MM.1S (cell line): ENCODE data around the gene TMEM163.

Source experiments
- DNase-seq: peaks from one replicate; pipeline ENCODE4 v3.0.0-alpha.2; 2015
- H2AFZ ChIP-seq: fragments of 300-600 bp; sonication (generic); 2 replicates; pipeline ENCODE4 v1.6.0; 2016; ENCODE audit warnings: antibody characterized with exemption, low read length
- H3F3A ChIP-seq: fragments of 300-600 bp; sonication (generic); 2 replicates; pipeline ENCODE4 v1.6.1; 2016; ENCODE audit warnings: mild to moderate bottlenecking, antibody characterized with exemption, low read length, moderate library complexity, mixed read lengths; ENCODE audit not compliant: insufficient read depth
- H3K27ac ChIP-seq: fragments of 300-600 bp; sonication (generic); 2 replicates; pipeline ENCODE4 v1.5.1; 2016; ENCODE audit warnings: mild to moderate bottlenecking, low read length
- H3K27me3 ChIP-seq: fragments of 300-600 bp; sonication (generic); replicated peaks from 2 replicates; pipeline ENCODE4 v1.6.0; 2016; ENCODE audit warnings: low read length; ENCODE audit not compliant: insufficient read depth
- H3K36me3 ChIP-seq: fragments of 300-600 bp; sonication (generic); replicated peaks from 2 replicates; pipeline ENCODE4 v1.6.1; 2016; ENCODE audit warnings: mild to moderate bottlenecking, low read length, mixed read lengths; ENCODE audit not compliant: insufficient read depth
- H3K4me1 ChIP-seq: fragments of 300-600 bp; sonication (generic); 2 replicates; pipeline ENCODE4 v1.6.1; 2016; ENCODE audit warnings: low read length, mixed read lengths
- H3K4me2 ChIP-seq: fragments of 300-600 bp; sonication (generic); 2 replicates; pipeline ENCODE4 v1.6.0; 2016; ENCODE audit warnings: low read depth, low read length
- H3K4me3 ChIP-seq: fragments of 300-600 bp; sonication (generic); 2 replicates; pipeline ENCODE4 v1.5.1; 2016; ENCODE audit warnings: low read length, mixed read lengths
- H3K79me2 ChIP-seq: fragments of 300-600 bp; sonication (generic); 2 replicates; pipeline ENCODE4 v1.6.1; 2016; ENCODE audit warnings: mixed run types, low read length, mixed read lengths
- H3K9ac ChIP-seq: fragments of 300-600 bp; sonication (generic); 2 replicates; pipeline ENCODE4 v1.6.1; 2016; ENCODE audit warnings: low read length, mixed read lengths
- H3K9me2 ChIP-seq: fragments of 300-600 bp; sonication (generic); replicated peaks from 2 replicates; pipeline ENCODE4 v1.6.1; 2016; ENCODE audit warnings: mild to moderate bottlenecking, low read length, mixed read lengths; ENCODE audit not compliant: insufficient read depth
- H3K9me3 ChIP-seq: fragments of 300-600 bp; sonication (generic); replicated peaks from 2 replicates; pipeline ENCODE4 v1.6.1; 2016; ENCODE audit warnings: mild to moderate bottlenecking, low read length, mixed read lengths; ENCODE audit not compliant: insufficient read depth
- H4K20me1 ChIP-seq: fragments of 300-600 bp; sonication (generic); 2 replicates; pipeline ENCODE4 v1.6.1; 2016; ENCODE audit warnings: mild to moderate bottlenecking, low read length, moderate library complexity, mixed read lengths; ENCODE audit not compliant: insufficient read depth
- CTCF ChIP-seq: fragments of 300-600 bp; sonication (generic); IDR thresholded peaks from 2 replicates; pipeline ENCODE4 v1.5.1; 2016; ENCODE audit warnings: antibody characterized with exemption, low read length, mixed read lengths
- EZH2 ChIP-seq: fragments of 300-600 bp; sonication (generic); optimal IDR thresholded peaks from 2 replicates; pipeline ENCODE3; 2017; ENCODE audit warnings: low read depth, mild to moderate bottlenecking, antibody characterized with exemption, low read length, mixed read lengths
- EZH2phosphoT487 ChIP-seq: fragments of 300-600 bp; sonication (generic); IDR thresholded peaks from 2 replicates; pipeline ENCODE4 v1.6.1; 2018; ENCODE audit warnings: antibody characterized with exemption, low read length

The TMEM163 gene

DNA sequence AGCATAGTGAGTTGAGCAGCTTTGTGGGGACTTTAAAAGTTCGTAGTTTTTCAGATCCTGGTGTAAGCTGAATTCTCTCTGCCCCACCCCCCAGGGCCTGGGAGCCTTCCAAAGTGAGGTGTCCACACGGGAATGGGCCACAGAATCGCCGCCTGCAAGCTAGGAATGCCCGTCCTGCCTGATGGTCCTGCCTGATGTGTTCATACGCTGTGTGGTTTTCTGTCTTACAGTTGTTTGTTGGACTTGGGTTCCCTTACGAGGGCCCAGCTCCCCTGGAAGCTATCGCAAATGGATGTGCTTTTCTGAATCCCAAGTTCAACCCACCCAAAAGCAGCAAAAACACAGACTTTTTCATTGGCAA lies 306.2 kb downstream of the TMEM163 start:
- H3K79me2 ChIP-seq: peaks cover 65% of the 10 kb centered on the region
- H3K9me2 ChIP-seq: no peaks in the 10 kb centered on the region
- no peaks in the 10 kb centered on the region; the same call in 1 of the 2 replicates for H3K36me3 ChIP-seq
- peak overlapping the region; percentile 61; the same call in 1 of the 2 replicates for H3K9ac ChIP-seq
- no peaks in the 10 kb centered on the region for H3K9me3 ChIP-seq
- H3K4me1 ChIP-seq: peaks cover 49% of the 10 kb centered on the region
- H4K20me1 ChIP-seq: no peaks in the 10 kb centered on the region
- no peak for DNase-seq
- H2AFZ ChIP-seq: no peak overlapping the region
- H3K27me3 ChIP-seq: no peaks in the 10 kb centered on the region
- no peak for TF ChIP-seq EZH2phosphoT487
- TF ChIP-seq EZH2: no peak
- no peak for TF ChIP-seq CTCF
- H3K4me3 ChIP-seq: no peak overlapping the region
- peak overlapping the region; percentile 76 for H3K4me2 ChIP-seq
- peak overlapping the region; percentile 94; the same call in 1 of the 2 replicates for H3K27ac ChIP-seq
- H3F3A ChIP-seq: peaks cover 47% of the 10 kb centered on the region

- TF ChIP-seq EZH2phosphoT487 (no peak), CTCF (peak; percentile 91)
- H3K4me3 ChIP-seq: peak overlapping the region; percentile 22; the same call in 1 of the 2 replicates
- H3K27me3 ChIP-seq: no peaks in the 10 kb centered on the region
- H2AFZ ChIP-seq: no peak overlapping the region
- H3K36me3 ChIP-seq: no peaks in the 10 kb centered on the region; the same call in 1 of the 2 replicates
- no peaks in the 10 kb centered on the region for H3K9me3 ChIP-seq
- no peaks in the 10 kb centered on the region for H4K20me1 ChIP-seq
- H3K27ac ChIP-seq: peak overlapping the region; percentile 94
- peaks cover 55% of the 10 kb centered on the region for H3K4me1 ChIP-seq
- peak overlapping the region; percentile 61 for H3K9ac ChIP-seq
- no peaks in the 10 kb centered on the region for H3K9me2 ChIP-seq
- DNase-seq: peak; percentile 90
- H3F3A ChIP-seq: peaks cover 53% of the 10 kb centered on the region
- H3K79me2 ChIP-seq: peaks cover 65% of the 10 kb centered on the region
- peak overlapping the region; percentile 76 for H3K4me2 ChIP-seq
Observed at GRCh38 chr2:134411828-134412638, 306.8 kb downstream of the TMEM163 start.

DNA sequence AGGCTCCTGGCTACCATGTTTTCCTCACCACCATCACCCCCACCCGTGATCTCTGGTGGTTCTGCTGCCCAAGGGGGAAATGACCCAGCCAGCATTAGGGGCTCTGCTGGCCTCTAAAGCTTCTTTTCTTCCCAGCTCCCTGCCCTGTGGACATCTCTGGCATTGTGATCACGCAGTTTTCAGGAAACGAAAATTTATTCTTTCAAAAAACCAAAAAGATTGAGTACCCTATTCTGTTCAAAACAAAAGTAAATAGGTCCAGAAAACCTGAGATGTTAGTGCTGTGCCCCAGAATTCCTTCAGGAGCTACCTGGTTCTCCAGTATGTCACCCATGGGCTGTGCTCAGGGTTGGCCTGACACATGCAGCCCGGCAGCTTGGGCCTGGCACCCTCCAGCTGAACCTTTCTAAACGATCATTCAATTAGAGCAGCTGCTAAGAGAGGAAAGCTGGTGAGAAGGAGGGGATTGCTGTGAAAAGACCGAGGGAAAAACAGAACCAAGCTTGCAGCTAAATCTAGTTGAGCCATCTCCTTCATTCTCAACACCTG lies 307.4 kb downstream of the TMEM163 start:
- Histone ChIP-seq H3K27me3 (no peaks in the 10 kb centered on the region), H3K9ac (peak overlapping the region; percentile 61), H3K4me1 (peaks cover 62% of the 10 kb centered on the region)

More for the DNA sequence above, 307.4 kb downstream of the TMEM163 start:
- Histone ChIP-seq H4K20me1 (no peaks in the 10 kb centered on the region), H3K4me2 (peak overlapping the region; percentile 76), H3K9me3 (no peaks in the 10 kb centered on the region), H3K27ac (peak overlapping the region; percentile 94), H3K9me2 (no peaks in the 10 kb centered on the region), H2AFZ (no peak overlapping the region), H3K79me2 (peaks cover 64% of the 10 kb centered on the region), H3F3A (peaks cover 60% of the 10 kb centered on the region), H3K36me3 (no peaks in the 10 kb centered on the region; the same call in 1 of the 2 replicates), H3K4me3 (peak overlapping the region; percentile 22)
- TF ChIP-seq EZH2phosphoT487: no peak
- TF ChIP-seq CTCF: no peak
- TF ChIP-seq EZH2: no peak
- no peak for DNase-seq
